NCI-H524 (cell line): ENCODE measurements around the gene ARHGAP6.

Experiments used
- DNase-seq, 2 experiments: peaks; one replicate each; lab custom pipeline; 2025; lab: John Stamatoyannopoulos, UW

Gene ARHGAP6

GRCh38 chrX:11665168-11666111 is at the start of gene ARHGAP6:
TSS of gene ARHGAP6 (minus strand) at chrX:11665920. CDS start at chrX:11664828, 1,092 bp downstream.
- DNase-seq = peak; percentile 28 to 63

DNA sequence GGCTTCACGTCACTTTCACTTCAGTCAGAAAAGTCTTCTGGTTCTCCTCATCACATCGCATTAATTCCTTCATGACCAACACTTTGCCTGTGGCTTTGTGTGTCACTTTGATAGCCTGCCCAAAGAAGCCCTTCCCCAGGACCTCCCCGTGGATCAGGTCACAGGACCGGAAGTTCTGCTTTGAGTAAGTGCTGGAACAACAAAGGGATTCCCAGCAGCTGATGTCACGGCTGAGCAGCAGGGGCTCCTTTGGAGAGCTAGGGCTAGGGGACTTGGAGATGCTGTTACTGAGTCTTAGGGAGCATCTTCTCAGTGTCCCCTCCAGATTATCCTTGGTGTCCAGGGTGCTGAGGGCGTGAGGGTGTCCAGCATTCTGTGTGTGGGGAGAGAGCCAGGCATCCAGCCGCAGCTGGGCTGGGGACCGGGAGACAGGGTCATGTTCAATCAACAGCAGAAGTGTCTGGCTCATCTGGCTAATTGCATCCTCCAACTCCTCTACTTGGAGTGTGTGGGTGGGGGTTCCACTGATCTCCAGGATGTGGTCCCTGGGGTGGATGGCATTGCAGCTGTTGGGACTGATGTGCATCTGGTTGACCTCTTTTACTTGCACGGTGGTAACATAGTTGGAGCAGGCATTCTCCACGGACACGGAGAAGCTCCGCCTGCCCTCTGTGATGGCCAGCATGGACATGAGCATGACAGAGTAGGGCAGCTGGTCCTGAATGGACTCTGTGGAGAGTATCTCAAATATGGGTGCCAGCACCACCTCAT is 39.2 kb upstream of the ARHGAP6 start:
- DNase-seq = no peak

DNA sequence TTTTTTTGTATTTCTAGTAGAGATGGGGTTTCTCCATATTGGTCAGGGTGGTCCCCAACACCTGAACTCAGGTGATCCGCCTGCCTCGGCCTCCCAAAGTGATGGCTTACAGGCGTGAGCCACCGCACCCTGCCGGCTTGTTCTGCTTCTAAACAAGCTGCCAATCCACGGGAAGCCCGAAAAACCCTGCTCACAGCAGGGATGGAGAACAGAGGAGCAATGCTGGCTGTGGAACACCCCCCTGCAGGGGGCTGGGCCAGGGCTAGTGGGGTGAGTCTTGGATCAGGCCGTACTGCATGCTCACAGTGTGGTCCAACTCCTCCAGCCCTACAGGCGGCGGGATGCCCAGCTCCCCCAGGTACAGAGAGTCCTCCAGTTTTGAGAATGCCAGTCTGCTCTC is 38.1 kb upstream of the ARHGAP6 start:
- no peak for DNase-seq

- DNase-seq = no peak
Measured at GRCh38 chrX:11702965-11703631, 37.4 kb upstream of the ARHGAP6 start.

DNA sequence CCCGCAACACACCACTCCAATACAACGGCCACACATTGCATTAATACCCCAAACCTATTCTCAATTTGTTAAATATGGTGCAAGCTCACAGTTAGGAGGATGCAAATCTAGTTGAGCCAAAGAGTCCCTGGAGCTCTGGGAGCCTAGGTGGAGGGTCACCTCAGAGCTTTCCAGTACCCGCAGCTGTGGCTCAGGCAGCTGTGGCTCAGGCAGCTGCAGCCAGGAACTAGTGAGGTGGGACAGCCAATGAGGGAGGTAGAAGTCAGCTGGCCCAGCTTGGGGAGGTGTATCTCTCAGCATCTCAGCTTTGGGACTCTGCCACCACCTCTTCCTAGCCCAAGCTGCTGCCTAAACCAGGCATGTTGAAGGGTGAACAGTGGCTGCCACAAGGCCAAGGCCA is 36.7 kb upstream of the ARHGAP6 start:
- DNase-seq = no peak

DNA sequence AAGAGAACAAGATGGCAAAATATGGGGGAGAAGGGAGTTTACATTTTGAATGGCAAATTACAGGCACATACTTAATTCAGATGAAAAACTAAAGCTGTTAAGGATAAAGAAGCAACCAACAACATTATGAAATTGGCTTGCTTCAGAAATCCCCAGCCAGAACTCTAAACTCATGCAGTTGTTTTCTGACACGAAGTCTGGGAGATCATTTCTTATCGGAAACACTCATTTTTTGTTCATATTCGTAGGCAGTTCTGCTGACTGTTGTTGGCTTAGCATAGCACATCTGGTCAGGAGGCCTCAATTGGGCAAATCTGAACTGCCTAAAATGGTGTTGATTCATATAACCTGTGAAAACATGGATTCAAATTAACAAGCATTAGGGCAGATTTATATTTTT is 33.0 kb upstream of the ARHGAP6 start:
- no peak for DNase-seq

DNA sequence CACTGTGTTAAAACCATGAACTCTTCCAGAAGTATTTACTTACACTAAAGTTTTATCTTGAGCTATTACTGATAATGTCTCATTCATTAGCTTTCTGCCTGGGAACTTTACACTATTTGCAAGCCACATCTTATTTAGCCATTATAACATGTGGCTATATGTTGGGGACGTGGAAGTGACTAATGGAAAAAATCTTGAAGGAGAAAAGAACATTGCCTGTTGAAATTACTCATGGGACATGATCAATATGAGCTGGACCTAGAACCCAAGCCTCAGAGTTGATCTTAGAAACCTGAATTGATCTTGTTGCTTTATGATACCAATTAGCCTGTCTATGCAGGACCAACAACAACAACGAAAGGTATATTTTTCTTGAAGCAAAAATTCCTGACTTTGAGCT is 22.5 kb upstream of the ARHGAP6 start:
- DNase-seq = no peak

- no peak for DNase-seq
Measured at GRCh38 chrX:11687157-11687556, 21.4 kb upstream of the ARHGAP6 start.

- no peak for DNase-seq
Measured at GRCh38 chrX:11683057-11683456, 17.3 kb upstream of the ARHGAP6 start.

- DNase-seq = peak in 1 of 2 experiments; percentile 1
Measured at GRCh38 chrX:11678158-11678557, 12.4 kb upstream of the ARHGAP6 start.

- DNase-seq = peak; percentile 62 to 83
Measured at GRCh38 chrX:11672213-11672612, 6.5 kb upstream of the ARHGAP6 start.

DNA sequence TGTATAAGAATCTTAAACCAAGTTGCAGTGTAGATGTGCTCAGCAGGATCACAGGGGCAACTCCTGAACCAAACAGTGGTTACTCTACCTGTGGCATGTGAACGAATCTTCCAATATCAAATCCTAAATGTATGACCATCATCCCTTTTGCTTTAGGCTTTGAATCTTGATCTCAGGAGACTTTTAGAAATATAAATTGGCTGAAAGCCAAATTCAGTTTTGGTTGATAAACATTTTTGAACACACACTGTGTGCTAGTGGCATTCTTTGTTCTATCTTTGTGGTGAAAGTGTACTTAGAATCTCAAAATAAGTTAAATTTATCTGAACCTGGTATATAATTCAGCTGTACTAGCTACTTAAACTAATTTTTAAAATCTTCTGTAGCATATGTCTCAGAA is 4.6 kb upstream of the ARHGAP6 start:
- no peak for DNase-seq

- DNase-seq = peak in 1 of 2 experiments; percentile 3
Measured at GRCh38 chrX:11666952-11667685, 1.4 kb upstream of the ARHGAP6 start.

- DNase-seq = peak; percentile 21 to 63
Measured at GRCh38 chrX:11666164-11666563, 444 bp upstream of the ARHGAP6 start.

- peak in 1 of 2 experiments; percentile 11 for DNase-seq
Measured at GRCh38 chrX:11664211-11665167, 1.2 kb downstream of the ARHGAP6 start.

- DNase-seq = no peak
Measured at GRCh38 chrX:11663875-11664210, 1.9 kb downstream of the ARHGAP6 start.

DNA sequence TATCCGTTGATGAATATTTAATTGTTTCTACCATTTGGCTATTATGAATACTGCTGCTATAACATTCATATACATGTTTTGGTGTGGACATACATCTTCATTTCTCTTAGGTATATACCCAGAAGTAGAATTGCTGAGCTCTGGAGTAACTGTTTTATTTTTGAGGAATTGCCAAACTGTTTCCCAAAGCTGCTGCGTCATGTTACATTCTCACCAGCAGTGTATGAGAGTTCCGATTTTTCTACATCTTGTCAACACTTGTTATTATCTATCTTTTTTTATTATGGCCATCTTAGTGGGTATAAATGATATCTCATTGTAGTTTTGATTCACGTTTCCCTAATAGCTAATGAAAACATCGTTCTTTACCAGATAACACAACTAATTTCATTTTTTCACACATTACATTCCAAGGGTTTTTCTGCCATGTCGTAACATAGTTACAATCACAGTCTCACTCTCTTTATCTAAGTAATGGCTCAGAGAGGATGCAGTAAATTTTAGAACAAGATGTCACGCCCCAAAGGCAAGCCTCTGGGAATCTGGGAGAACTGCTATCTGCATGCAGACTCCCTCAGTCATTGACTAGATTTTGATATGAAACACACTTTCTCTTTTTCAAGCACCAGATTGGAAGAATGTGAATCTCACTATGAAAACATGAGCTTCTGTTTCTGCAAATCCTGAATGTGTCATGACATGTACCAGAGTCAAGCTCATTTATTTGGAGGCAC is 10.3 kb downstream of the ARHGAP6 start:
- DNase-seq = no peak

- DNase-seq = no peak
Measured at GRCh38 chrX:11648705-11649519, 16.8 kb downstream of the ARHGAP6 start.

DNA sequence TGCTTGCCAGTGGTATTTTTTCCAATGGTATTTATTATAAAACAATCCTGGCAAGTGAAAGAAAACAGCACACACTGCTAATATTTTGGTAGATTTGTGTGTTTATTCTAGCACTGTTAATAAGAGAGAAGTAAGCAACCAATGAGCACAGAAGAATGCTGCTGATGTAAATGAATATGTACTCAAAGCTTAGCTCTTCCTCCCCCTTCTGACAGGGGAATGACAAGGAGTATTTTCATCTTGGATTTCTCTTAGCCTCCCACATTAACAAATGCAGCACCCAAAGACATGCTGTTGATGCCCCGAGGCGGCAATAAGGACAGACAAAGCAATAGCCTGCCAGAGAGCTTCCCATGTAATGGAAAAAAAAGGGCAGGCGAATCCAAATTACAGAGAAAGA is 18.6 kb downstream of the ARHGAP6 start:
- no peak for DNase-seq
